Bronchial epithelial cell (primary cell): ENCODE measurements around the gene WIPF1. TPM values are rescaled to one million over a fixed set of nuclear protein-coding genes. Genes with fewer than 3 reads are reported as not detected.

Experiments used
- DNase-seq: peaks from one replicate; pipeline ENCODE4 v3.0.0-alpha.2; 2010; ENCODE audit warnings: low read depth
- FAIRE-seq: peaks from 2 replicates; lab custom pipeline; 2011; peaks lifted over from hg19 to GRCh38; lab: Jason Lieb, UNC
- H3K27me3 ChIP-seq: 2 replicates; pipeline ENCODE4 v1.5.1; 2011; ENCODE audit warnings: low read length; ENCODE audit not compliant: control insufficient read depth, insufficient read depth
- H3K36me3 ChIP-seq: 2 replicates; pipeline ENCODE4 v1.5.1; 2011; ENCODE audit warnings: low read length; ENCODE audit not compliant: control insufficient read depth, insufficient read depth
- H3K4me3 ChIP-seq: 2 replicates; pipeline ENCODE4 v1.5.1; 2011; ENCODE audit warnings: mild to moderate bottlenecking, low read depth, low read length, control low read depth
- CTCF ChIP-seq: IDR thresholded peaks from 2 replicates; pipeline ENCODE4 v1.5.1; 2011; ENCODE audit warnings: mild to moderate bottlenecking, moderate library complexity, low read length, control low read depth, inconsistent platforms; ENCODE audit not compliant: insufficient read depth, severe bottlenecking
- total RNA-seq: library from RNA; depleted of rRNA; stranded (reverse); fragments of >200 nt; gene quantifications from 2 replicates; pipeline ENCODE4 v1.2.1, GENCODE V29; 2014

The WIPF1 gene
- total RNA-seq, 1 donor from 2014 or later, result 0.26 TPM

DNA sequence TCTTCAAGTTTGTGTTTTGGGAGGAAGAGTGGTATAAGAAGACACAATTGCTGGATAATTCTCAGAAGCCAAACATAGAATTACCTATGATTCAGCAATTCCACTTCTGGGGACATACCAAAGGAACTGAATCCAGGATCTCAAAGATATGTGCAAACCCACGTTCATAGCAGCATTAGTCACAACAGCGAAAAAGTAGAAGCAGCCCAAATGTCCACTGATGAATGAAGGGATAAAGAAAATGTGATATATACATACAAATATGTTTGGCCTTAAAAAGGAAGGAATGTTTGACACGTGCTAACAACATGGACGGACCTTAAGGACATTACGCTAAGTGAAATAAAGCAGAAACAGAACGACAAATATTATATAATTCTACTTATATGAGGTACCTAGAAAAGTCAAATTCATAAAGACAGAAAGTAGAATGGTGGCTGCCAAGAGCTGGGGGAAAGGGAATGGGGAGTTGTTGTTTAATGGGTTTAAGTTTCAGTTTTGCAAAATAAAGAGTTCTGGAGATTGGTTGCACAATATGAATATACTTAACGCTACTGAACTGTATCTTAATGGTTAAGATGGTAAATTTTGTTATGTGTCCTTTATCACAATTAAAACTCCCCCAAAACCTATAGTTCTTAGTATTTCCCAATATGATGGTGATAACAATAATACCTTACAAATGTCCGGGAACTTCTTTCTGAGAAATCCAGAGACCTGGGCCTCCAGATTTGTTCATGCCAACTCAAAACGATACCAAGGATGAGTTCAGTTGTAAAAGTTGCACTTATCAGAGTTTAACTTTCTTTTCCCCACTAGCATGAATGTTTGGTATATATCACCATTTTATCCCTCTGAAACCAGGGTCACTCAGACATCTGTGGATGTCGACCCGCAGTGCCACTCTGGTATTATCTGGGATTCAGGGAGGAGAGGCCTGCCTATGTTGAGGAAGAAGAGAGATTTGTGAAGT is 33.7 kb upstream of the WIPF1 start:
- no peak for TF ChIP-seq CTCF
- Histone ChIP-seq H3K36me3 (no peaks in the 10 kb centered on the region), H3K4me3 (no peak overlapping the region), H3K27me3 (no peaks in the 10 kb centered on the region)
- FAIRE-seq, result no peak
- no peak for DNase-seq

- Histone ChIP-seq H3K27me3 (no peaks in the 10 kb centered on the region), H3K4me3 (no peak overlapping the region), H3K36me3 (no peaks in the 10 kb centered on the region)
- FAIRE-seq (no peak), DNase-seq (no peak)
- TF ChIP-seq CTCF, result no peak
Measured at GRCh38 chr2:174630107-174630506, 32.5 kb upstream of the WIPF1 start.

DNA sequence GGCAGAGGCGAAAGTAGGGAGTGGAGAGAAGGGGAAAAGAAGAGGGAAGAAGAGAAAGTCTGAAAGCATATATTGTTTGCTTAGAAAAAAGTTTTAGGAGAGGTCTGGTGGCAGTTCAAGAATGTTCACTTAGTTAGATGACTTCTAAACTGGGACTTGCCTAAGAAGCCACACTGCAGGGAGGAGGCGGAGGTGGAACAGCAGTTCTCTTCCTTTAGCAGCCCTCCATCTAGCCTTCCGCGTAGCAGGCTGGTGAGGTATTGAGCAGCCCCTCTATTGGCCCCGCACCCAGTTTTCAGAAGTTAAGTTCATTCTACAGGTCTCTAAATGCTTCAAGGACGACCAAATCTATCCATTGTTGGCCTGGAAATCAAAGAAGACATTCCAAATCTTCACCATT is 31.9 kb upstream of the WIPF1 start:
- TF ChIP-seq CTCF, result no peak
- no peak overlapping the region for H3K4me3 ChIP-seq
- H3K27me3 ChIP-seq, result no peaks in the 10 kb centered on the region
- no peak for DNase-seq
- FAIRE-seq, result no peak
- H3K36me3 ChIP-seq, result no peaks in the 10 kb centered on the region

DNA sequence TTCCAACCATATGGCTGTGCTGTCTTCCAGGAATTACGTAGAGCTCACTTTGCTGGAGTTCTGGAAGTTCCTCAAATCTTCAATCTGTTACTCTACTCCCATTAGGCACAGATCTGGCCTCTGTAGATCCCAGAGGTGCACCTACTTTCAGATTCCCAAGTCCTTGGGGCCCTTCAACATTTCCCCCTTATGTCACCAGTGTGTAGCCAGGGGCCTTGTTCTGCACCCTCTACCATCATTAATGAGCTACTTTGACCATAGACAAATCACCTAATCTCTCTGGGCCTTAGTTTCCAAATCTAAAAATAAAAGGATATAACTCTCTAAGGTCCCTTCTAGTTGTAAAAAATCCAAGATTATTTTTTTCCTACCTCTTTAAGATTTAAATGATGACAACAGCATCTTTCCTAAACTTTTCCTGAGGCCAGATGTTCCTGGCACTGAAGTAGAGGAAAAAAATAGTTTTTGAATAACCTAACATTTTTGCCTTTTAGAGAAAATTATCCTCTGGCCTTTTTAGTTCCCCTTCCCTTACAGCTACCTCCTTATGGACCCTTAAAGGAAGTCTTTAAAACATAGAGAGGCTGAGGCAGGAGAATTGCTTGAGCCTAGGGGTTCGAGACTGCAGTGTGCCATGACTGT is 31.0 kb upstream of the WIPF1 start:
- TF ChIP-seq CTCF, result no peak
- Histone ChIP-seq H3K27me3 (no peaks in the 10 kb centered on the region), H3K4me3 (no peak overlapping the region), H3K36me3 (no peaks in the 10 kb centered on the region)
- DNase-seq (no peak), FAIRE-seq (no peak)

DNA sequence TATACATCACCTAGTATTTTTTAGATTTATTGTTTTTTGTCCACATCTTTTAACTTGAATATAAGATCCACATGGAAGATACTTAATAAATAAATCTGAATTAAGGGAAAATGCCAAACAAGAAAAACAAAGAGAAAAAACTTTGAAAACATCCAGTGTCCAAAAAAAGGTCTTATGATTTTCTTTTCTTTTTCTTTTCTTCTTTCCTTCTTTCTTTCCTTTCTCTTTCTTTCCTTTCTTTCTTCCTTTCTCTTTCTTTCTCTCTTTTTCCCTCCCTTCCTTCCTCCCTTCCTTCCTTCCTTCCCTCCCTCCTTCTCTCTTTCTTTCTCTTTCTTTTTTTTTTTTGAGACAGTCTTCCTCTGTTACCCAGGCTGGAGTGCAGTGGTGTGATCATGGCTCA is 29.6 kb upstream of the WIPF1 start:
- Histone ChIP-seq H3K27me3 (no peaks in the 10 kb centered on the region), H3K36me3 (no peaks in the 10 kb centered on the region), H3K4me3 (no peak overlapping the region)
- DNase-seq, result no peak
- no peak for FAIRE-seq
- no peak for TF ChIP-seq CTCF
